Hepatocyte (in vitro differentiated cells): ENCODE measurements around the gene TASP1. TPM values are rescaled to one million over a fixed set of nuclear protein-coding genes. Genes with fewer than 3 reads are reported as not detected.
A peak's percentile ranks its signal among the peaks of the same experiment; 100 is the strongest.
"Not testable (repeated sequence)": the region's sequence is repeated elsewhere in the genome, so short reads cannot be mapped to it uniquely, and the experiment has no call there.

Experiments
- DNase-seq: peaks from one replicate; pipeline ENCODE4 v3.0.0-alpha.2; 2016; ENCODE audit warnings: low spot score
- H2AFZ ChIP-seq: fragments of 200-600 bp; sonication (generic); 2 replicates; pipeline ENCODE4 v1.6.0; 2016; ENCODE audit warnings: antibody characterized with exemption, mild to moderate bottlenecking
- H3K27ac ChIP-seq: fragments of 200-600 bp; sonication (generic); 2 replicates; pipeline ENCODE4 v1.5.1; 2016; ENCODE audit warnings: mild to moderate bottlenecking
- H3K27me3 ChIP-seq: fragments of 200-600 bp; sonication (generic); 2 replicates; pipeline ENCODE4 v1.6.1; 2016
- H3K36me3 ChIP-seq: fragments of 200-600 bp; sonication (generic); replicated peaks from 2 replicates; pipeline ENCODE4 v1.5.1; 2016; ENCODE audit warnings: low read depth; ENCODE audit not compliant: insufficient read depth
- H3K4me1 ChIP-seq: fragments of 200-600 bp; sonication (generic); 2 replicates; pipeline ENCODE4 v1.5.1; 2016; ENCODE audit warnings: mild to moderate bottlenecking, moderate library complexity; ENCODE audit not compliant: insufficient read depth
- H3K4me2 ChIP-seq: fragments of 200-600 bp; sonication (generic); 2 replicates; pipeline ENCODE4 v1.6.0; 2016
- H3K4me3 ChIP-seq: fragments of 200-600 bp; sonication (generic); 2 replicates; pipeline ENCODE4 v1.5.1; 2016; ENCODE audit warnings: mild to moderate bottlenecking
- H3K79me2 ChIP-seq: fragments of 200-600 bp; sonication (generic); 2 replicates; pipeline ENCODE4 v1.6.0; 2017; ENCODE audit warnings: mild to moderate bottlenecking
- H3K9me2 ChIP-seq: fragments of 200-600 bp; sonication (generic); replicated peaks from 2 replicates; pipeline ENCODE4 v1.6.0; 2017; ENCODE audit warnings: mild to moderate bottlenecking; ENCODE audit not compliant: insufficient read depth
- H3K9me3 ChIP-seq: fragments of 200-600 bp; sonication (generic); 2 replicates; pipeline ENCODE4 v1.5.1; 2016; ENCODE audit warnings: low read depth, mild to moderate bottlenecking
- H4K20me1 ChIP-seq: fragments of 200-600 bp; sonication (generic); 2 replicates; pipeline ENCODE4 v1.6.0; 2016; ENCODE audit warnings: mild to moderate bottlenecking; ENCODE audit not compliant: insufficient read depth, poor library complexity, severe bottlenecking
- EZH2 ChIP-seq: fragments of 200-600 bp; sonication (generic); IDR thresholded peaks from 2 replicates; pipeline ENCODE4 v1.6.1; 2016; ENCODE audit warnings: antibody characterized with exemption, mild to moderate bottlenecking, borderline replicate concordance
- EZH2phosphoT487 ChIP-seq: fragments of 200-600 bp; sonication (generic); IDR thresholded peaks from one replicate; pipeline ENCODE4 v1.6.1; 2018; ENCODE audit warnings: antibody characterized with exemption, mild to moderate bottlenecking, low read depth, moderate library complexity; ENCODE audit not compliant: unreplicated experiment, severe bottlenecking
- WGBS: methylation state at CpG from one replicate; pipeline ENCODE4 v1.1.6; 2016; ENCODE audit warnings: low lambda C conversion rate; ENCODE audit errors: missing lambda C conversion rate; 5-methylcytosine and 5-hydroxymethylcytosine counted together
- polyA plus RNA-seq: library from polyadenylated mRNA; unstranded; fragments of >200 nt; fragmentation: Nextera tagmentation; extraction: Ambion mirVana; gene quantifications from 2 replicates; pipeline ENCODE4 v1.2.1, GENCODE V29; 2016
- total RNA-seq: library from RNA; depleted of rRNA; stranded (reverse); fragments of >200 nt; gene quantifications from 2 replicates; pipeline ENCODE4 v1.2.3, GENCODE V29; 2014
- TF ChIP-seq, protein P1 (sequence below): fragments of 200-600 bp; sonication (generic); IDR thresholded peaks from 2 replicates; pipeline ENCODE4 v1.5.1; 2016; ENCODE audit warnings: antibody characterized with exemption, mild to moderate bottlenecking; ENCODE audit not compliant: poor library complexity

Gene TASP1
- total and polyA plus RNA-seq, 2 experiments from 2014 or later: 11.1 to 12.9 TPM

DNA sequence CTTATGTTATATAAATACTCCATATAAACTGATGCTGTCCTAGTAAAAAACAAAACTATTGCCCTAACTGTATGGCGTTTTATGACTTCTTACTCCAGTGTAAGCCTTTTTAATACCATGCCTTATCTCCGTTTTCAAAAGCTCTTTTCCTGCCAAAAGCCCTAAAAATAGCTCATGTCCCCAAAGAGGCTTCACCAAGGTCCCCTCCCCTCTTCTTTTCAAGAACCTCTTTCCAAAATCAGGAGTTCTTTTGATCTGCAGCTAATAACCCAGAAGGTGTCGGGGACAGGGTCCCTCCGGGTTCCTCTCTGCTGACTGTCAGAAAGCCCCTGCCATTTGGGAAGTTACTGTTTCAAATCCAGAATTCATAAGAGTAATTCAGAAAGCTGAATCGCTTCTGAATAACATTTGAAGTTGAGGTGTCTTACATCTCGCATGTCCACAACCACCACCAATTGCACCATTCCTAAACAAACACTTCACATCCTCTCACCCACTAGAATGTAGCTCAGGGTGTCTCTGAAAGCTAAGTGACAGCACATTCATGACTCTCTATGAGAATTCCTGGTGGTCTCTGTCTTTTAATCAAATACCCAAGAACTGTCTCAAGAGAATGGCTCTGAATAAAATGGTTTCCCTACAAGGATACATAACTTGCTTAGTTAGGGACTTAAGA, 13.3 kb downstream of the TASP1 start:
- TF ChIP-seq, protein P1, sequence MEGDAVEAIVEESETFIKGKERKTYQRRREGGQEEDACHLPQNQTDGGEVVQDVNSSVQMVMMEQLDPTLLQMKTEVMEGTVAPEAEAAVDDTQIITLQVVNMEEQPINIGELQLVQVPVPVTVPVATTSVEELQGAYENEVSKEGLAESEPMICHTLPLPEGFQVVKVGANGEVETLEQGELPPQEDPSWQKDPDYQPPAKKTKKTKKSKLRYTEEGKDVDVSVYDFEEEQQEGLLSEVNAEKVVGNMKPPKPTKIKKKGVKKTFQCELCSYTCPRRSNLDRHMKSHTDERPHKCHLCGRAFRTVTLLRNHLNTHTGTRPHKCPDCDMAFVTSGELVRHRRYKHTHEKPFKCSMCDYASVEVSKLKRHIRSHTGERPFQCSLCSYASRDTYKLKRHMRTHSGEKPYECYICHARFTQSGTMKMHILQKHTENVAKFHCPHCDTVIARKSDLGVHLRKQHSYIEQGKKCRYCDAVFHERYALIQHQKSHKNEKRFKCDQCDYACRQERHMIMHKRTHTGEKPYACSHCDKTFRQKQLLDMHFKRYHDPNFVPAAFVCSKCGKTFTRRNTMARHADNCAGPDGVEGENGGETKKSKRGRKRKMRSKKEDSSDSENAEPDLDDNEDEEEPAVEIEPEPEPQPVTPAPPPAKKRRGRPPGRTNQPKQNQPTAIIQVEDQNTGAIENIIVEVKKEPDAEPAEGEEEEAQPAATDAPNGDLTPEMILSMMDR: no peak
- TF ChIP-seq EZH2: no peak
- peak overlapping the region; percentile 5 for H3K4me2 ChIP-seq
- H3K36me3 ChIP-seq: no peaks in the 10 kb centered on the region
- H3K79me2 ChIP-seq: peaks cover 13% of the 10 kb centered on the region
- H3K4me3 ChIP-seq: no peak overlapping the region
- DNase-seq: no peak
- H3K27ac ChIP-seq: no peak overlapping the region
- no peaks in the 10 kb centered on the region for H3K9me2 ChIP-seq
- no peaks in the 10 kb centered on the region for H4K20me1 ChIP-seq
- H2AFZ ChIP-seq: no peak overlapping the region
- no peaks in the 10 kb centered on the region for H3K9me3 ChIP-seq
- no peaks in the 10 kb centered on the region for H3K27me3 ChIP-seq
- WGBS: 47% methylated on average over 6 of the region's 6 CpGs
- no peaks in the 10 kb centered on the region for H3K4me1 ChIP-seq

DNA sequence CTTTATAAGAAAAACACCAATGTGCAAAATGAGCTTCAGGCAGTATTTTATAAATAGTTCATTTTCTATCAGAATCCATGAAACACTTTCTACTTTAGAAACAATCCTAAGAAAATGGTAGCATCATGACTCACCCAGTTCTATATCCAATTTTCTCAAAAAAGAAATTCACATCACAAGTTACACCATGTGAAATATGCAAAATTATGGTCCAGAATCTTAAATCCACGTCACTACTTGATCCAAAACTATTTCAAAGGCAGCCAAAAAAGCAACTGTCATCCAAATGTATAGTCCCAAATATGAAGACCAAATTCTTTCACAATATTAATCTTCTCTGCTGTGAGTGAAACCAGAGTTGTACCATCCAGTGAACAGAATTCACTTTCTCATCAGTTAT, 19.3 kb downstream of the TASP1 start:
- H3K79me2 ChIP-seq, H4K20me1 ChIP-seq, H3K4me2 ChIP-seq, DNase-seq, H3K27me3 ChIP-seq, H3K9me2 ChIP-seq, H3K9me3 ChIP-seq, H3K36me3 ChIP-seq, H3K27ac ChIP-seq, H3K4me3 ChIP-seq, H3K4me1 ChIP-seq, H2AFZ ChIP-seq: not testable (repeated sequence)
- 91% methylated on average over 1 of the region's 1 CpG for WGBS

DNA sequence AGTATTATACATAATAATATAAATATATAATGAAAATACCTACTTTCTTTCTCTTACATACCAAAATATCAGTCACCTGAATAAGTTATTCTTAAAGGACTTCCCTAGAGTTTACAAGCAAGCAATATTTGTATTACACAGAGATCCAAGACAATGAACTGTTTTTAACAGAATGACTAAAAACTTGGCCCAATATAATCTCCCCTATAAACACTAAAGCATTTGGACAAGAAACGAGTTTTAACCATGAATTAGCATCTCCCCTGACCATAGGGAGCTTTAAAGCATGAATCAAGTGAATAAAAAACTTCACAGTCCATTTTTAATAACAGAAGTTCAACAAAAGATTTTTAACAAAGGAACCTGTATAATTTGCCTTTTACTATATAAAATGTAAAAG, 20.3 kb downstream of the TASP1 start:
- H3K4me1 ChIP-seq, H3K27ac ChIP-seq, H3K79me2 ChIP-seq, H3K27me3 ChIP-seq, H4K20me1 ChIP-seq, H3K9me2 ChIP-seq, H3K9me3 ChIP-seq, H3K36me3 ChIP-seq, H2AFZ ChIP-seq, H3K4me2 ChIP-seq, DNase-seq, H3K4me3 ChIP-seq: not testable (repeated sequence)
- WGBS: 73% methylated on average over 1 of the region's 1 CpG

DNA sequence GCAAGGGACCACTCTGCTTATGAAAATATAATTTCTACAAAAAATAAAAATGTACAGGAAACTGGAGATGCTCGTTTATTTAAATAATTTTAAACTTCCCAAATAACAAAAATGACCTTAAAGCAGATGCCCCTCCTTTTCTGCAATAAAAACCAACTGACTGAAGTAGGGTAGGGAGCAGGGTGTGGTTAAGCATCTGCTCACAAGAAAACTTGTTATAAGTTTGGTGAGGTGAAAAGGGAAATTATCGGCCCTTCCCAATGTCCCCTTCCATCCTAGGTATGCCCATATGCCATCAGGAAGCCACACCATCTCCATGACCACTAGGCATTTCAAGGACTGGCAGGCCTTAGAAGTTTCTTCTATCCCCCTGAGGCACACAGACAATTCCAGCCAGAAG, 21.1 kb downstream of the TASP1 start:
- not testable (repeated sequence) for H4K20me1 ChIP-seq, H3K4me1 ChIP-seq, H3K27me3 ChIP-seq, H3K36me3 ChIP-seq, H3K79me2 ChIP-seq, H3K4me2 ChIP-seq, H3K27ac ChIP-seq, H3K9me2 ChIP-seq, H3K9me3 ChIP-seq, H3K4me3 ChIP-seq, DNase-seq, H2AFZ ChIP-seq
- WGBS: 86% methylated on average over 2 of the region's 2 CpGs

DNA sequence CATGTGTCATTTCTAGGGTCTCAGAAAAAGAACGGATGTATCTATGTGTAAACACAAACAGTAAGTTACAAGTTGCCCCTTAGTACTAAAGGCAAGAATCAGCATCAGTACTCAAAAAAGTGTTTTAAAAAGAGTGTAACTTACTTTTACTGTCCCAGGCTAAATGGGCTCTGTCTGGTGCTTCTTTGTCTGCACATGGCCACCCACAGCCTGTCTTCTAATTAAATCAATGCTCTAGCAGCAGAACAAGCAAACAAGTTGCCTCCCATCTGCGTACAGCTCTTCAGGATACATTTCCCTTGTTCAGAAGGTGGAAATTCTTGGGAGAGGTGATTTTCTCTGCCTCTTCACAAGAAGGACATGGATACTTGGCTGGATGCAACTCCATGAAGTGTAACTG, 22.0 kb downstream of the TASP1 start:
- not testable (repeated sequence) for H4K20me1 ChIP-seq, H3K9me3 ChIP-seq, H3K36me3 ChIP-seq, H3K27ac ChIP-seq, DNase-seq, H3K9me2 ChIP-seq, H3K4me3 ChIP-seq, H3K4me2 ChIP-seq, H2AFZ ChIP-seq, H3K79me2 ChIP-seq, H3K27me3 ChIP-seq, H3K4me1 ChIP-seq
- 59% methylated on average over 2 of the region's 2 CpGs for WGBS

DNA sequence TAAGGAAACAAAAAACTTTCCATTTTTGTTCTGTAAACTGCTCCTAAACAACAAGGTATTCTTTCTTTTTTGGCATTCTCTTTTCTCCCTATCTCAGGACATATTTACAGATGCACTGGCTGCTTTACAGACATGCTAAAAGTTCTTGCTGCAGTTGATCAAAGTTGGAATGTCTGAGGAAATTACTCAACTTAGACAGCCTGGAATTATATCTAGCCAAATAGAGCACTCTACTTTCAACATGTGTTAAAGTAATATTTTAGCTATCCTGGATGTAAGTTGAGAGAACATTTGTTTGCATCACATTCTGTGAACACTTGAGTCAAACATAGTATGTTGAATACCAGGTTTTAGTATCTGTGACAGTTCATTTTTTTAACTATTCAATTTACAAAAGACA, 24.8 kb downstream of the TASP1 start:
- H3K9me2 ChIP-seq: no peaks in the 10 kb centered on the region
- no peaks in the 10 kb centered on the region for H3K79me2 ChIP-seq
- no peaks in the 10 kb centered on the region for H3K27me3 ChIP-seq
- no peak for DNase-seq
- H2AFZ ChIP-seq: no peak overlapping the region
- TF ChIP-seq, protein P1: no peak
- no peak for TF ChIP-seq EZH2
- no peak for TF ChIP-seq EZH2phosphoT487
- no peak overlapping the region for H3K4me3 ChIP-seq
- H3K36me3 ChIP-seq: no peaks in the 10 kb centered on the region
- no peaks in the 10 kb centered on the region for H4K20me1 ChIP-seq
- H3K4me1 ChIP-seq: no peaks in the 10 kb centered on the region
- H3K9me3 ChIP-seq: no peaks in the 10 kb centered on the region
- no peak overlapping the region for H3K4me2 ChIP-seq
- no peak overlapping the region for H3K27ac ChIP-seq
